ENCODE results near the gene EGFR.
A peak's percentile ranks its signal among the peaks of the same experiment; 100 is the strongest.

EGFR gene

DNA sequence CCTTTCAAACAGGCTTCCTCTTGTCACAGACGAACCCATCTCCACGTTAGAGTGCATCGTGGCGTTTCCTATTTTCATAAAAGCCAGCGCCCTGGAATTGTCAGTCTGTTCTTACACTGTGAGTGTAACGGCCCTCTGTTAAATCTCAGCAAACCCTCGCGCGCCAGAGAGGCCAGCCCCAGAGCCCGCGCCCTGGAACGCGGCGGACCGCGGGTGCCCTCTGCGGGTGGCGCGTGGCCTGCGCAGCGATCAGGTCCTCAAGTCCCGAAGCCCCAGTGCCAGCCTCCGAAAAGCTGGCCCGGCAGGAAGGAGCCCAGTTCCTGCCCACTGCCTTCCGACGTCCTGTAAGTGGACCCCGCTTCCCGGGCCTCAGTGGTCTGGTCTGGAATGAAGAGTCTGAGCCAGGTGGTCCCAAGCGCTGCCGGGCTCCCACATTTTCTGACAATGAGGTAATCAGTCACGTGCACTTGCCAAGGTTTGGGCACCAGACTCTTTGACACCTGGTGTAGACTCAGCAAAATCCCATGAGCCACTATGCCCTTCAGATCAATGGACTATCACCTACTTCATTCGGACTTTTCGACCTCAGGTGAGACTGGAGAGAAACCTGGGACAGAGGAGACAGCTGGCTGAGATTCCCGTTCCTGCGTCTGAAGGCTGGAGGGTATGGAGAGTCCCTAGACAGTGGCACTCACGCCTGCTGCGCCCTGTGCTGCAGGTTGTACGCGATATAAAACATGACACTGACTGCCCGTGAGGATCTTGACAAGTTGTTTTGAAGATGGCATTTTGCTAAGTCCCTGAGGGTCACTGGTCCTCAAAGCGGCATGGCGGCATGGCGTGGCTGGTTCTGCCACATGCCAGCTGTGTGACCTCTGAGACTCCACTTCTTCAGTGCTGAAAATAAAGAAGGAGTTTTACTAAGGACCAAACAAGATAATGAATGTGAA, 237.0 kb downstream of the EGFR start:
- DNase-seq: peak; percentile 46

DNA sequence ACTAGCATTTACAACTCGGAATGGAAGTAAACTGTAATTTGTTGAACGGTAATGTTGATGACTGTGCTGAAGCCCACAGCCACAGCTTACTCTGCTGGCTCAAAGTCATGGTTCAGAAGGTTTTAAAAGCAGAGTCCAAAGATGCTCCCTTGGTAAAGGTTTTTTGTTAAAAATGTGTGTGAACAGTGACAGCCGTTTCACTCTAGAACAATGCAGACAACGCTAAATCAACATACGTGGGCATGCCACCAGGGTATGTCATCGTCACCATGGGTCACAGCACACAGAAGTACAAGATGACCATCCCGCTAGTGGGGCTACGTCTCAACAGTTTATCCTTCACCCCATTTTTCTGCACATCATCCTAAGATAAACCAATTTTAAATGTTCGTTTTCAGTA, 239.8 kb downstream of the EGFR start:
- DNase-seq: no peak

DNA sequence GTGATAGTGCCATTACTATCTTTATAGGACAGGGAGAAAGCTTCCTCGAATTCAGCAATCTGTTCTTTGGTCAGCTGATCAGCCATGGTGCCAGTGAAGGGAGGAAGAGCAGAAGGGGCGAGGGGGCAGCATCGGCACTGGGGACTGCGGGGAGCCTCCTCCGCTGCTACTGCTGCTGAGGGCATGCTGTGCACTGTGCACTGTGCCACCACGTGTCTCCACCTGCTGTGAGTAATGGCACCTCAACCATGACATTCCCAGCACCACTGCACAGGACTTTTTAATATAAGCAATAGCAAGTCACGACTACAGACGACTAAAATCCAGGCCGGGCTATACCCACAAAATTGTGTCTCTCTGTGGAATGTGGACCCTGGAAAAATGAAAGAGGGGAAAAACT, 241.4 kb downstream of the EGFR start:
- no peak for DNase-seq

DNA sequence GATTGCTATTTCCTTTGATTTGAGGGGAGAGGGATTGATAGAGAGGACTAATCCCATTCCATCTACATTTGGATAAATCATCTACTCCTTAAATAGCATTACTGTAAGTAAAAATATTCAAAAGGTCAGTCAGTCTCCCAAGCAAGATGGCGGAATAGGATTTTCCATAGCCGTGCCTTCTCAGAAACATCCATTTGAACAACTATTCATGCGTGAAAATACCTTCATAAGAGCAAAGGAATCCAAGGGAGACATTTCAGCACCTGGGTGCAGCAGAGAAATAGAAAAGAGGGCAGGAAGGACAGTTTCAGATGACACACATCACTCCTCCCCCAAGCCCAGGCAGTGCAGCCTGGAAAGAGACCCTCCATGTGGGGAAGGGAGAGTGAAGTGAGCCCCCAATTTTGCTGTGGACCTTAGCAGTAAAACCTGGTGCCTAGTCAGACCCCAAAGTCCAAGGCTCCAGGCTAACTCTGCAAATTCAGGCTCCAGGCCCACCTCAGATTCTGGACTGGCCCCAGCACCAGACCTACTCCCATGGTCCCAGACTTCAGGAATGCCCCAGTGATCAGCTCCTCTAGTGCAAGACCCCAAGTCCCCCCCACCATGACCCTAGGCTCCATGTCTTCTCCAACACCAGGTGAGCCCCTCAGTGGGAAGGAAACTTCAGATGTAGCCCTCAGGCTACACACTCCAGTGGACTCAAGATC, 242.0 kb downstream of the EGFR start:
- no peak for DNase-seq

Data from T-helper 9 cell (primary cell).